Activated naive CD8-positive, alpha-beta T cell treated with anti-CD3 and anti-CD28 coated beads for 36 hours (primary cell): ENCODE measurements around the gene CD99L2. TPM values are rescaled to one million over a fixed set of nuclear protein-coding genes. Genes with fewer than 3 reads are reported as not detected.

Experiments used
- DNase-seq: peaks from one replicate; pipeline ENCODE4 v3.0.0; 2021
- H3K27ac Mint-ChIP-seq: one replicate; pipeline ENCODE4 v1.8.0; 2022; ENCODE audit warnings: mild to moderate bottlenecking, moderate library complexity, mixed read lengths
- H3K27me3 Mint-ChIP-seq: one replicate; pipeline ENCODE4 v1.8.0; 2022; ENCODE audit warnings: mild to moderate bottlenecking, mixed read lengths
- H3K36me3 Mint-ChIP-seq: one replicate; pipeline ENCODE4 v1.8.0; 2021; ENCODE audit warnings: mild to moderate bottlenecking, mixed read lengths
- H3K4me1 Mint-ChIP-seq: one replicate; pipeline ENCODE4 v1.8.0; 2021; ENCODE audit warnings: mixed read lengths
- H3K4me3 Mint-ChIP-seq: one replicate; pipeline ENCODE4 v1.8.0; 2022; ENCODE audit warnings: mild to moderate bottlenecking, moderate library complexity, mixed read lengths
- H3K9me3 Mint-ChIP-seq: one replicate; pipeline ENCODE4 v1.8.0; 2022; ENCODE audit warnings: mixed read lengths
- total RNA-seq, 2 experiments: library from RNA; stranded (reverse); gene quantifications; one replicate each; pipeline ENCODE4 v1.2.3, GENCODE V29; 2021

Gene CD99L2
- total RNA-seq, 2 experiments from 2014 or later = 8.0 to 9.1 TPM

DNA sequence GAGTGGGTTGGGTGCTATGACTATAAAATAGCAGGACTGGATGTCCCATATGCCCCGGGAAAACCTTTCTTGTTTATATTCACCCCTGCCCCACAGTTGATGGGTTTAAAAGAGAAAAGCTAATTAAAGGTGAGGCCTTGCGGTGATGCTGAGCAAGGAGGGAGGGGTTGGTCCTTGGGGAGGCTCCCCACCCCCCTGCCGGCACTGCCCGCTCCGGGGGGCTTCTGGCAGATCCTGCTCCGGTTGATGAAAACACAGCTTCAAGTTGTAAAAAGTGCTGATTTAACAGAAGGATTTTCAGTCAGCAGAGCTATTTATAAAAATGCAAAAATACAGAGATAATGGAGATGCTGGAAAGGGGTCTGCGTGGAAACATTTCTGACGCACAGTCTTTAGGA lies 136.7 kb downstream of the CD99L2 start:
- H3K4me1 Mint-ChIP-seq = no peaks in the 10 kb centered on the region
- DNase-seq = no peak

DNA sequence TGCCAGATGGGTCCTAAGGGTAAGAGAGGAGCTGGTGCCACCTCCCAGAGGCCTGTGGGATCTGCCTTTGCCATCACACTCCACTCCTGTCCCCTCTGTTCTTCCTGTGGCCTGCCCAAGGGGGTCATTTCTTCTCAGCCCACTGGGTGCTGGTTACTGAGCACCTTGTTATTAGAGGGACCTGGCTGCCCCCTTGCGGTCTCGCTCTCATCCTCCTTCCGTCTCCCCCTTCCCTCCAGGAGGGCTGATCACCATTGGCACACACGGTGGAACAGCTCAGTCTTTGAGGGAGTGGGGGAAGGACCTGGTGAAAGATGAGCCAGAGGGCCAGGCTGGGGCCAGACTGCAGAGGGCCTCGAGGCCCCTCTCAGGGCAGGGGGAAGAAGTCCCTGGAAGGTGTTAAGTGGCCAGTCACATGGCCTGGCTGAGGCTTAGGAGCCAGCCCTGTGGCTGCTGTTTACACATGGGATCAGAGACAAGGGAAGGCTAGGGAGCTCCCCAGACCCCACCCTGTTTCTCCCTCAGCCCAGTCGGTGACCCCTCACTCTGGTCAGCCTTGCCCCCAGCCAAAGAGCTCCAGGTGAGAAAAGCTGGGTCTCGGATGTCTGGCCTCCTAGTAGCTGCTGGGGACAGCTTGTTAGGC lies 137.2 kb downstream of the CD99L2 start:
- Mint-ChIP-seq H3K27me3 (no peaks in the 10 kb centered on the region), H3K4me1 (no peaks in the 10 kb centered on the region), H3K27ac (peak overlapping the region; percentile 45), H3K36me3 (peaks cover 1% of the 10 kb centered on the region), H3K9me3 (no peaks in the 10 kb centered on the region), H3K4me3 (no peak overlapping the region)
- no peak for DNase-seq

More for the DNA sequence above, 136.7 kb downstream of the CD99L2 start:
- Mint-ChIP-seq H3K4me3 (no peak overlapping the region), H3K9me3 (no peaks in the 10 kb centered on the region), H3K27ac (no peak overlapping the region), H3K27me3 (no peaks in the 10 kb centered on the region), H3K36me3 (peaks cover 1% of the 10 kb centered on the region)

DNA sequence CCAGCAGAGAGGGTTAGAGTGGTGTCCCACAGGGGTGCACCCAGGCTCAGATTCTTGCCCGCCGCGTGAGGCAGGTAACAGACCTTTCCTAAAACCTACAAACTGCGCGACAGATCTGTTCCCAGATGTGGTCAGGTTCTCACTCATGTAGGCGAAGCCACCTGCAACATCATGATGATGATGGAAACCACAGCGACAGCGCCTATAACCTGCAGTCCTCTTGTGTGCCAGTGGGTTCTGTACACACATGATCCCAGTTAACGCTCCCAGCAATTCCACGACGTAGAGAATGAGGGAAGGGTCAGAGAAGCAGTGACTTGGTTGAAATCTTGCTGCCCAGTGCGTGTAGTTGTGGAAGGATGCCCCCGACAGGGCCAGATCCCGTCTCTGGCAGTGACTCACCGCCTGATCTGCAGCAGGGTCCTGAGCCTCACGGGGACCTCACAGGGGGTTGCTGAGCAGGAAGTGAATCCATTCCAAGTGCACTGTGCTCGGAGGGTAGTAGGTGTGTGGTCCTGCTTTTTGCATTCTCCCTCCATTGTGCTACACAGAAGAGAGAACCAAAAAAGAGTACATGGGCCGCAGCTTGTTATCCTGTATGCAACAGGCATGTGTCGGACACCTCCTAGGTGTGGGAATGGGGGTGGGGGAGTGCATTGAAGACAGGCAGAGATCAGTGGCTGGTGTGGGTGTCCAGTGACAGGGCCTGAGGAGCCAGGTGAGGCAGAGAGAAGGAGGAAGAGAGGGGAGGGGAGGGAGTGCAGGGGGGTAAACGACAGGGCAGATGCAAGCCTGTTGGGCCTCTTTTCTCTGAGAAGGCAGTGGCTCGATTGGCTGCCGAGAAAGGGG lies 138.7 kb downstream of the CD99L2 start:
- no peak for DNase-seq
- no peak overlapping the region for H3K4me3 Mint-ChIP-seq
- peaks cover 1% of the 10 kb centered on the region for H3K36me3 Mint-ChIP-seq
- H3K4me1 Mint-ChIP-seq = peaks cover 8% of the 10 kb centered on the region
- no peak overlapping the region for H3K27ac Mint-ChIP-seq
- no peaks in the 10 kb centered on the region for H3K27me3 Mint-ChIP-seq
- H3K9me3 Mint-ChIP-seq = no peaks in the 10 kb centered on the region

DNA sequence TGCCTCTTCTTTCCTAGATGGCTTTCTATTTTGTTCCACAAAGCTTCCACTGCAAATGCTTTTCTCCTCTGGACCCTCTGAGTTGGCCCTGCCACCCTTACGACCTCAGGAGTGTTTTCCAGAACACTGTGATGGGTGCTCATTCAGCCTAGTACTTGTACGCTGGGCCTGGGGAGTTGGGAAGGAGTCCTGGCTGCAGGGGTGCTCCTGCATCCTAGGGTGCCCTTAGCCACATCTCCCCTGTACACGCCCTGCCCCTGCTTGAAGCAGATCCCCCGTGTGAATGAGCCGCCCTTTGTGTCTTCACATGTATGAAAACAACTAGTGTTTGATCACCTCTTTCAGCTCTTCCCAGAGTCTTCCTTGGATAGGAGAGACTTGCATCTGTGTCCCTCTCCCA lies 141.1 kb downstream of the CD99L2 start:
- Mint-ChIP-seq H3K4me1 (peaks cover 8% of the 10 kb centered on the region), H3K27ac (peak overlapping the region; percentile 62), H3K36me3 (peaks cover 3% of the 10 kb centered on the region), H3K4me3 (no peak overlapping the region), H3K27me3 (no peaks in the 10 kb centered on the region), H3K9me3 (no peaks in the 10 kb centered on the region)
- no peak for DNase-seq

- DNase-seq = no peak
- no peak overlapping the region for H3K4me3 Mint-ChIP-seq
- peaks cover 5% of the 10 kb centered on the region for H3K36me3 Mint-ChIP-seq
- H3K27ac Mint-ChIP-seq = no peak overlapping the region
- H3K27me3 Mint-ChIP-seq = no peaks in the 10 kb centered on the region
- peaks cover 8% of the 10 kb centered on the region for H3K4me1 Mint-ChIP-seq
- no peaks in the 10 kb centered on the region for H3K9me3 Mint-ChIP-seq
Measured at GRCh38 chrX:150753968-150754367, 144.5 kb downstream of the CD99L2 start.

GRCh38 chrX:150753357-150753756 lies 145.1 kb downstream of the CD99L2 start:
- H3K9me3 Mint-ChIP-seq = no peaks in the 10 kb centered on the region
- DNase-seq = no peak
- H3K4me1 Mint-ChIP-seq = peaks cover 8% of the 10 kb centered on the region
- peaks cover 5% of the 10 kb centered on the region for H3K36me3 Mint-ChIP-seq
- H3K27ac Mint-ChIP-seq = no peak overlapping the region
- H3K4me3 Mint-ChIP-seq = no peak overlapping the region
- no peaks in the 10 kb centered on the region for H3K27me3 Mint-ChIP-seq

GRCh38 chrX:150752124-150752523 lies 146.3 kb downstream of the CD99L2 start:
- Mint-ChIP-seq H3K27me3 (no peaks in the 10 kb centered on the region), H3K9me3 (no peaks in the 10 kb centered on the region), H3K36me3 (peaks cover 5% of the 10 kb centered on the region), H3K27ac (no peak overlapping the region), H3K4me3 (no peak overlapping the region), H3K4me1 (peaks cover 8% of the 10 kb centered on the region)
- no peak for DNase-seq

- H3K36me3 Mint-ChIP-seq = peaks cover 15% of the 10 kb centered on the region
- no peaks in the 10 kb centered on the region for H3K9me3 Mint-ChIP-seq
- no peak for DNase-seq
- peak overlapping the region; percentile 75 for H3K27ac Mint-ChIP-seq
- no peak overlapping the region for H3K4me3 Mint-ChIP-seq
- H3K27me3 Mint-ChIP-seq = no peaks in the 10 kb centered on the region
- peaks cover 16% of the 10 kb centered on the region for H3K4me1 Mint-ChIP-seq
Measured at GRCh38 chrX:150736475-150736874, 162.0 kb downstream of the CD99L2 start.

GRCh38 chrX:150731795-150732194 lies 166.7 kb downstream of the CD99L2 start:
- Mint-ChIP-seq H3K27me3 (no peaks in the 10 kb centered on the region), H3K4me1 (peaks cover 16% of the 10 kb centered on the region), H3K4me3 (no peak overlapping the region), H3K9me3 (no peaks in the 10 kb centered on the region), H3K27ac (peak overlapping the region; percentile 43), H3K36me3 (peaks cover 12% of the 10 kb centered on the region)
- DNase-seq = peak; percentile 2

DNA sequence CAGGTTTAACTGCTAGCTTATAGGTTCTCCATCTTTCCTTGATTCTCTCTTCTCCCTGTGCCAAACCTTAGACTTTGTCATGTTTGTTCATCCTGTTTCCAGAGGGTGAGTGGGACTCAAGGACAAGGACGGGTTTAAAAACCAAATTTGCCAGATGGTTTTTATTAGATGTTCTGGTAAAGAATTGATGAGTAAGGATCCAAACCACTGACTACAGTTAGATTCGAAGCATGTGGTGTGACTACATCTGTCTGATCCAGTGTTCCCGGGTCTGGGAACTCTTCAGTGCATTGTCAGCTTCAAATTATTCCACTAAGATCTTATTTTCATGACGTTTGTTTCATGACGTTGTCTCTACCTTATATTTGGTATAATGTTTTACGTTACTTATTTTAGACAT lies 167.7 kb downstream of the CD99L2 start:
- peaks cover 11% of the 10 kb centered on the region for H3K4me1 Mint-ChIP-seq
- peaks cover 11% of the 10 kb centered on the region for H3K36me3 Mint-ChIP-seq
- H3K9me3 Mint-ChIP-seq = no peaks in the 10 kb centered on the region
- DNase-seq = no peak
- no peak overlapping the region for H3K4me3 Mint-ChIP-seq
- no peak overlapping the region for H3K27ac Mint-ChIP-seq
- no peaks in the 10 kb centered on the region for H3K27me3 Mint-ChIP-seq

DNA sequence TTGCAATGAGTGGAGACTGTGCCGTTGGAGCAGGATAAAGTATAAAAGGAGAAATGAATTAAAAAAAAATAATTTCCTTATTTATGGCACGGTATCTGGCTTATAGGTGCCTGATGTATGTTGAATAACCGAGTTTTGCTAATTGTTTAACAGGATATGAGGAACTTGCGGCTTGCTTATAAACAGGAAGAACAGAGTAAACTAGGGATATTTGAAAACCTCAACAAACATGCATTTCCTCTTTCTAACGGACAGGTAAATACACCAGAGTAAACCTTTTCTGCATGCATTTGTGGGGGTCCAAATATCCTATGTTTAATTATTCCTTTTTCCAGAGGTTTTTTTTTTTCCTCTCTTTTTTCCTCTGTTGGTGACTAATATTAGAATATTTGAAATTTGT lies 168.5 kb downstream of the CD99L2 start:
- no peaks in the 10 kb centered on the region for H3K9me3 Mint-ChIP-seq
- H3K4me3 Mint-ChIP-seq = no peak overlapping the region
- DNase-seq = no peak
- peaks cover 9% of the 10 kb centered on the region for H3K36me3 Mint-ChIP-seq
- H3K27me3 Mint-ChIP-seq = no peaks in the 10 kb centered on the region
- peaks cover 8% of the 10 kb centered on the region for H3K4me1 Mint-ChIP-seq
- no peak overlapping the region for H3K27ac Mint-ChIP-seq

GRCh38 chrX:150719621-150720020 lies 178.8 kb downstream of the CD99L2 start:
- no peak overlapping the region for H3K4me3 Mint-ChIP-seq

More at GRCh38 chrX:150719621-150720020, 178.8 kb downstream of the CD99L2 start:
- H3K27me3 Mint-ChIP-seq = no peaks in the 10 kb centered on the region
- H3K4me1 Mint-ChIP-seq = peaks cover 14% of the 10 kb centered on the region
- peaks cover 17% of the 10 kb centered on the region for H3K36me3 Mint-ChIP-seq
- no peak for DNase-seq
- H3K27ac Mint-ChIP-seq = no peak overlapping the region
- no peaks in the 10 kb centered on the region for H3K9me3 Mint-ChIP-seq

Other genes starting within 250 kb of the CD99L2 start
- 10 to 100 TPM; 39.8 to 41.4 TPM for gene MTMR1, start 205.3 kb downstream of the CD99L2 start, total RNA-seq
- 10 to 100 TPM; 31.9 to 34.3 TPM for gene HMGB3, start 84.7 kb upstream of the CD99L2 start, total RNA-seq